Measurements from ENCODE around the gene CSF3R. TPM values are rescaled to one million over a fixed set of nuclear protein-coding genes. Genes with fewer than 3 reads are reported as not detected.

The CSF3R gene
- total RNA-seq, 3 donors from 2014 or later = 17.3 to 54.2 (median 28.8) TPM

DNA sequence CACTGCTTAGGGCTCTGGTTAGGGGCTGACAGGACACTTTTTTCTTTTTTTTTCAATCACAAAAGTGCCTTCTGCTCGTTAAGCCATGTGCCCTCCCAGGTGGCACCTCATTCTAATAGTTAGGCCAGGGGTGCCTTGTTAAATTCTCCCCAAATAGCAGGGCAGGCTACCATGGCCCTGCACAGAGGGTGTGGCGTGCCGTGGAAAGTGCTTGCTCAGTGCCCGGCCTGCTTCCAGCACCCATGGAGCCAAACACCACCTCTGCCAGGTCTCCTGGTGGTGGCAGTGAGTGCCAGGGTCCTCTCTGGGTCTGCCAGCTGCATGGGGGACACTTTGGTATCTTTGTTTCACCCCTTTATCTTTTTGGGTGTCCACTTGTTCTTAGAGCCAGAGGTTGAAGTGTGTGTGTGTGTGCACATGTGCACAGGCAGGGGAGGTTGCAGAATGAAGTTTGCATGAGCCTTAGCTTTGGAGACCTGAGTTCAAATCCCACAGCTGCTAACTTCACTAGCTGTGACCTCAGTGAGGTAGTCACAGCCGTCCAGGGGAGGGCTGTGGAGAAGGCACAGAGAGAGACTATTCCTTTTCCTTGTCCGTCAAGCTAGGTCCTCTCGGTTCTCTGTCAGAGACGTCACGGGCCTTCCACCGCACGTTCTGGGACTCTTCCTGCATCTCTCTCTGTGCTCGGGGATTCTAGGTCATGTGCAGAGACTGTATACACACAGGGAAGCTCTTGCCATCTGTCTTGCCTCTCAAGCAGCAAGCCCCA is 39.9 kb upstream of the CSF3R start:
- no peak overlapping the region for H3K27ac ChIP-seq
- DNase-seq (ENCODE audit: low spot score in 2 of 2) = no peak
- H3K4me1 ChIP-seq = no peaks in the 10 kb centered on the region
- H3K4me3 ChIP-seq = no peak overlapping the region
- H3K36me3 ChIP-seq = no peaks in the 10 kb centered on the region
- H3K27me3 ChIP-seq = no peaks in the 10 kb centered on the region
- H3K9me3 ChIP-seq = no peaks in the 10 kb centered on the region
- intact Hi-C loops (cut with DNase I; ENCODE audit: low total_unique reads) = no loop called here
- TF ChIP-seq POLR2A (IDR thresholded peaks at IDR 0.05) = no peak
- TF ChIP-seq CTCF (IDR thresholded peaks at IDR 0.05) = no peak
- no peak for TF ChIP-seq POLR2AphosphoS5 (IDR thresholded peaks at IDR 0.05)

DNA sequence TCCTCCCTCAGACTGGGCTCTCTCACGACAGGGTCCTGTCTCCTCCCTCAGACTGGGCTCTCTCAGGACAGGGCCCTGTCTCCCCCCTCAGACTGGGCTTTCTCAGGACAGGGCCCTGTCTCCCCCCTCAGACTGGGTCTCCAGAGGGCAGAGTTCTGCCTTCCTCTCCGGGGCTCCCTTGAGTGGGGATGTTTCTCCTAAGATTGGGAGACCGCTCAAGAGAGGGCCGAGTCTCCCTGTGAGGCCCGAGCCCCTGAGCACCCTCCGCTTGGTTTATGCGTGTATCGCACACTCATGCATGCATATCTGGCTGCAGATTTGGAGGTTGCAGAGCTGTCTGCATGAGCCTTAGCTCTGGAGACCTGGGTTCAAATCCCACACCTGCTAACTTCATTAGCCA is 39.3 kb upstream of the CSF3R start:
- intact Hi-C loops (cut with DNase I; ENCODE audit: low total_unique reads) = no loop called here

DNA sequence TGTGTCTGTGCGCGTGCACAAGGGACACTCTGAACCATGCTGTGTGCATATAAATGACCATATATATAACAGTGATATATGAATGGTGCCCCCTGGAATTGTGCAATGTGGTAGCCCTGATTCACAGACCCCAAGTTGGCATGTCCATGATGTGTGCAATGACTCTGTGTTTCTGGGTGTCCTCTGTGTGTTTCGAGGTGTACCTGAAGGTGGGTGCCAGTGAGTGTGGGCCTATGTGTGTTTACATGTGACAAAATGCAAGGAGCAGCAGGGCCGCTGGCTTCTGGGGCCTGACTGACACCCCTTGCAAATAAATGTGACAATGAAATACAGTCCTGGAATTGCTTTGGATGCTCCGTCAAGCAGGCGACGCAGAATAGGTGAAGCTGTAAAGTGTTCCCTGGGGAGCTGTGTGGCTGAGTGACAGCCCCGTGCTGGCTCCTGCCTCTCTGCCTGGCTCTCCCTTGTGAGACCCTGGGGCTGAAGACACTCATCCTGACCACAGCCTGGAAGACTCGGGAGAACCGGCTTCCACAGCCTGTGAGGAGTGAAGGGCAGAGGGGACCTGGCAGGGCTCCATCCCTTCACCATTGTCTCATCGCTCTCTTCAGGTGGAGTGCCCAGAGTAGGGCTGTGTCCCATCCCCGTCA is 38.2 kb upstream of the CSF3R start:
- H3K9me3 ChIP-seq = no peaks in the 10 kb centered on the region
- H3K27ac ChIP-seq = no peak overlapping the region

More for the DNA sequence above, 39.3 kb upstream of the CSF3R start:
- H3K36me3 ChIP-seq = no peaks in the 10 kb centered on the region
- H3K4me3 ChIP-seq = no peak overlapping the region
- no peaks in the 10 kb centered on the region for H3K27me3 ChIP-seq
- H3K27ac ChIP-seq = no peak overlapping the region
- no peaks in the 10 kb centered on the region for H3K9me3 ChIP-seq
- H3K4me1 ChIP-seq = no peaks in the 10 kb centered on the region
- TF ChIP-seq POLR2A (IDR thresholded peaks at IDR 0.05) (no peak), CTCF (IDR thresholded peaks at IDR 0.05) (no peak), POLR2AphosphoS5 (IDR thresholded peaks at IDR 0.05) (no peak)
- DNase-seq (ENCODE audit: low spot score in 2 of 2) = no peak

GRCh38 chr1:36520056-36520455 is 37.3 kb upstream of the CSF3R start:
- intact Hi-C loops (cut with DNase I; ENCODE audit: low total_unique reads) = no loop called here
- no peak for TF ChIP-seq POLR2AphosphoS5 (IDR thresholded peaks at IDR 0.05)
- TF ChIP-seq CTCF (IDR thresholded peaks at IDR 0.05) = no peak
- TF ChIP-seq POLR2A (IDR thresholded peaks at IDR 0.05) = no peak
- Histone ChIP-seq H3K27me3 (no peaks in the 10 kb centered on the region), H3K4me1 (no peaks in the 10 kb centered on the region), H3K4me3 (no peak overlapping the region), H3K9me3 (no peaks in the 10 kb centered on the region), H3K27ac (no peak overlapping the region), H3K36me3 (no peaks in the 10 kb centered on the region)
- no peak for DNase-seq (ENCODE audit: low spot score in 2 of 2)

More for the DNA sequence above, 38.2 kb upstream of the CSF3R start:
- intact Hi-C loops (cut with DNase I; ENCODE audit: low total_unique reads) = no loop called here
- Histone ChIP-seq H3K4me1 (no peaks in the 10 kb centered on the region), H3K36me3 (no peaks in the 10 kb centered on the region), H3K27me3 (no peaks in the 10 kb centered on the region), H3K4me3 (no peak overlapping the region)
- DNase-seq (ENCODE audit: low spot score in 2 of 2) = peak; percentile 53 to 68
- TF ChIP-seq POLR2A (IDR thresholded peaks at IDR 0.05) (no peak), CTCF (IDR thresholded peaks at IDR 0.05) (no peak), POLR2AphosphoS5 (IDR thresholded peaks at IDR 0.05) (no peak)

Data from breast epithelium (tissue), 4 donors.